ENCODE results near the gene DYNLT5. TPM values are rescaled to one million over a fixed set of nuclear protein-coding genes. Genes with fewer than 3 reads are reported as not detected.
A peak's percentile ranks its signal among the peaks of the same experiment; 100 is the strongest.

Gene DYNLT5, protein sequence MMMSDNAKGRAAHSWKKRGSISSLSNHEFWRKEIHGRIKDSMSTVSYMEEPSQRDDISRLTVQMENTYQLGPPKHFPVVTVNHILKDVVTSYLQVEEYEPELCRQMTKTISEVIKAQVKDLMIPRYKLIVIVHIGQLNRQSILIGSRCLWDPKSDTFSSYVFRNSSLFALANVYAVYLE
- 1 to 10 TPM in 1 of 4 donors, under 1 TPM in 1, not detected in 2; 0.22 to 3.1 TPM for total RNA-seq

DNA sequence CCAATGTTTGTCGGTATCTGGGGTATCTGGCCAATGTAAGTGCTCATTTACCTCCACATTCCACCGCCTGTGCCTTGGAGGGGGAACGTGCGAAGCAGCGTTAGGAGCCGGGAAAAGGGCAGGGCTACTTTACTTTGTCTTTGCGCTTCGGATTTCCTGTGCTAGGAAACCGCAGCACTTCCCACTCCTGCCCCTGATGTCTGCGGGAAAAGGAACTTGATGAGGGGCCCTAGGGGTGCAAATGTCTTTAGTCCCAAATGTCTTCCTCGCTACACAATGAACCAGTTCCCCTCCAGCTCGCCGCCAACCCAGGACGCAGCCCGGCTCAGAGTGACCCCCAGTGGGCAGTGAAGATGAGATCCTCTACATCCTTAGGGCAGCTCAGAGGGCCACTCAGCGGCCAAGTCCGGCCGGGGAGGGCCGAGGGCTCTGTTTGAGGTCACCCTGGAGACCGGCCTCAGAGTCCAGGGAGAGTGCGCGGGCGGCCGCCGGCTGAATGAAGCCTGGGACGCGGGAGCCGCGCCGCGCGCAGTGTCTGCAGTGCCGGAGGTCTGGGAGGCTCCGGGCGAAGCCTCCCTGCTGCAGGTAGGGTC is at the start of gene DYNLT5:
Gene DYNLT5 (plus strand): TSS at position 460 of the 593 bp plus-strand sequence. CDS start 2,200 bp downstream, outside the sequence.
- Histone ChIP-seq H3K4me1 (peaks cover 0 to 15% (median 8%) of the 10 kb centered on the region in 3 donors), H3K4me3 (peak within 1 kb of the TSS; percentile 19 to 66 (median 40)), H3K9me3 (no peaks in the 10 kb centered on the region), H3K27me3 (peaks cover 0 to 30% (median 0%) of the 10 kb centered on the region in 4 donors), H3K27ac (peak within 1 kb of the TSS in 2 of 4 donors; percentile 2 to 27), H3K36me3 (no peaks in the 10 kb centered on the region)
- 16 to 17% methylated on average over 9 to 19 of the region's 35 CpGs for WGBS, 2 donors
- no peak for DNase-seq
- intact Hi-C loops (cut with DNase I) = no loop called here
- TF ChIP-seq CTCF (IDR thresholded peaks at IDR 0.05) (no peak), POLR2A (IDR thresholded peaks at IDR 0.05) (no peak)

GRCh38 chr1:66704177-66704875 is 47.9 kb upstream of the DYNLT5 start:
- no peak overlapping the region for H3K27ac ChIP-seq
- H3K9me3 ChIP-seq = no peaks in the 10 kb centered on the region
- H3K4me1 ChIP-seq = no peaks in the 10 kb centered on the region
- DNase-seq = no peak
- TF ChIP-seq CTCF (IDR thresholded peaks at IDR 0.05) = no peak
- TF ChIP-seq POLR2A (IDR thresholded peaks at IDR 0.05) = no peak
- 60 to 69% methylated on average over 4 of the region's 4 CpGs for WGBS, 2 donors
- H3K4me3 ChIP-seq = no peak overlapping the region
- H3K27me3 ChIP-seq = no peaks in the 10 kb centered on the region
- intact Hi-C loops (cut with DNase I) = no loop called here
- no peaks in the 10 kb centered on the region for H3K36me3 ChIP-seq

DNA sequence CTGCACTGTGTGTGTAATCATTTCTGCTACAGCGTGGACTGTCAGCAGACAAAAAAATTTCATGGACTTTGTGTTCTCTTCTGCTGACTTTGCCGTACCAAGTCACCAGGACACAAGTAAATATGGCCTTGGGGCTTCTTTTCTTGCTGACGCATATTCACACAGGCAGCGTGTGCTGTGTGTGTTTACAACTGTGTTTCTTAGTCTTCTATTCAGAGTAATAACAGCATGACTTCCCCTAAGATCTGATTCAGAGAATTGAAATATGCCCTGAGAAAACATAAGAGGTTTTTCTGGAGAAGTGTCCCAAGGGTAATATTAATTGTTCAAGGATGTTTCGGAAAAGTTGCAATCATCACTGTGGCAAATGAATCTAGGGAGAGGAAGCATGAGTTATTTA is 47.1 kb upstream of the DYNLT5 start:
- Histone ChIP-seq H3K36me3 (no peaks in the 10 kb centered on the region), H3K27ac (no peak overlapping the region), H3K4me1 (no peaks in the 10 kb centered on the region), H3K9me3 (no peaks in the 10 kb centered on the region), H3K27me3 (no peaks in the 10 kb centered on the region), H3K4me3 (no peak overlapping the region)
- no peak for TF ChIP-seq POLR2A (IDR thresholded peaks at IDR 0.05)
- DNase-seq = no peak
- intact Hi-C loops (cut with DNase I) = no loop called here
- WGBS, 2 donors = 38 to 43% methylated on average over 5 of the region's 5 CpGs

GRCh38 chr1:66711420-66711819 is 40.8 kb upstream of the DYNLT5 start:
- H3K27ac ChIP-seq = no peak overlapping the region
- intact Hi-C loops (cut with DNase I) = no loop called here
- no peaks in the 10 kb centered on the region for H3K27me3 ChIP-seq
- 32 to 48% methylated on average over 2 of the region's 2 CpGs for WGBS, 2 donors
- no peak for TF ChIP-seq POLR2A (IDR thresholded peaks at IDR 0.05)
- no peak for TF ChIP-seq CTCF (IDR thresholded peaks at IDR 0.05)
- H3K4me3 ChIP-seq = no peak overlapping the region
- H3K9me3 ChIP-seq = no peaks in the 10 kb centered on the region
- H3K4me1 ChIP-seq = no peaks in the 10 kb centered on the region
- no peak for DNase-seq
- no peaks in the 10 kb centered on the region for H3K36me3 ChIP-seq

DNA sequence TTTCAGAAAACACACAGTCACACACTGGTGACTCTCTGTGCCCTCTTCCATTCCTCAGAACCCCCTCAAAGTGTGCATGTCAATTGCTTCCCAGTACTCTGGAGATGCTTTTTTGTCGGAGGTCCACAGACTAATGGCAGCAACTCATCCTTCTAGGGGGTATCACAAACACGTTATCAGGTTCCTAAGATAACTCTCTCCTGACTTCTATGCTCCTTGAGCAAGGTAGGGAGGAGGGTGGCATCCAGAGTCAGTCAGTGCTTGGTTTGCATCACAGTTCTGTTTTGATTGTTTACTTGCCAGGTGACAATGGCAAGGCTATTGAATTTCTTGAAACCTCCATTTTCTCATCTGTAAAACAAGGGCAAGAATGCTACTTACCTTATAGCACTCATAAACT is 39.4 kb upstream of the DYNLT5 start:
- 39 to 45% methylated on average over 2 of the region's 2 CpGs for WGBS, 2 donors
- Histone ChIP-seq H3K4me1 (no peaks in the 10 kb centered on the region), H3K4me3 (no peak overlapping the region), H3K27ac (no peak overlapping the region), H3K27me3 (no peaks in the 10 kb centered on the region), H3K36me3 (no peaks in the 10 kb centered on the region), H3K9me3 (no peaks in the 10 kb centered on the region)
- no peak for TF ChIP-seq POLR2A (IDR thresholded peaks at IDR 0.05)
- no peak for TF ChIP-seq CTCF (IDR thresholded peaks at IDR 0.05)
- DNase-seq = no peak
- intact Hi-C loops (cut with DNase I) = no loop called here
